GM10266 (cell line): ENCODE measurements around the gene L3MBTL4.

Experiments used
- DNase-seq: peaks from one replicate; pipeline ENCODE4 v3.0.0; 2012; ENCODE audit errors: extremely low spot score
- TF ChIP-seq, protein P1 (sequence below): IDR thresholded peaks from 2 replicates; pipeline ENCODE4 v1.5.1; 2012; ENCODE audit warnings: mild to moderate bottlenecking, low read depth; ENCODE audit not compliant: control insufficient read depth, insufficient read depth; ENCODE audit errors: missing control alignments

Gene L3MBTL4

DNA sequence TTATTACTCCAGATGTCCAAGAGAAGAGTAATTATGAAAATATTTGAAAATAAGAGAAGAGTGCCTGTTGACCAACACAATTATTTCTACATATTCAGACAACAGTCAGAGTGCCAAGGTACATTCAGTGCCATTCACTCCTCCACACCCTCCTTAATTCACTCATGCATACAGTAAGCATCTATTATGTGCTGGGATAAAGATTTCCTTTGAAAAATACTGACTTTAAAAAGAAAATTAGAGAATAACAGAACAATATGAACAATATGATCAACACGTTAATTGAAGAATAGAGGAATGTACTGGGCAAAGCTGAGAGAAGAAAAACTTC, 203.6 kb downstream of the L3MBTL4 start:
- DNase-seq = no peak
- TF ChIP-seq, protein P1, sequence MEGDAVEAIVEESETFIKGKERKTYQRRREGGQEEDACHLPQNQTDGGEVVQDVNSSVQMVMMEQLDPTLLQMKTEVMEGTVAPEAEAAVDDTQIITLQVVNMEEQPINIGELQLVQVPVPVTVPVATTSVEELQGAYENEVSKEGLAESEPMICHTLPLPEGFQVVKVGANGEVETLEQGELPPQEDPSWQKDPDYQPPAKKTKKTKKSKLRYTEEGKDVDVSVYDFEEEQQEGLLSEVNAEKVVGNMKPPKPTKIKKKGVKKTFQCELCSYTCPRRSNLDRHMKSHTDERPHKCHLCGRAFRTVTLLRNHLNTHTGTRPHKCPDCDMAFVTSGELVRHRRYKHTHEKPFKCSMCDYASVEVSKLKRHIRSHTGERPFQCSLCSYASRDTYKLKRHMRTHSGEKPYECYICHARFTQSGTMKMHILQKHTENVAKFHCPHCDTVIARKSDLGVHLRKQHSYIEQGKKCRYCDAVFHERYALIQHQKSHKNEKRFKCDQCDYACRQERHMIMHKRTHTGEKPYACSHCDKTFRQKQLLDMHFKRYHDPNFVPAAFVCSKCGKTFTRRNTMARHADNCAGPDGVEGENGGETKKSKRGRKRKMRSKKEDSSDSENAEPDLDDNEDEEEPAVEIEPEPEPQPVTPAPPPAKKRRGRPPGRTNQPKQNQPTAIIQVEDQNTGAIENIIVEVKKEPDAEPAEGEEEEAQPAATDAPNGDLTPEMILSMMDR = no peak

DNA sequence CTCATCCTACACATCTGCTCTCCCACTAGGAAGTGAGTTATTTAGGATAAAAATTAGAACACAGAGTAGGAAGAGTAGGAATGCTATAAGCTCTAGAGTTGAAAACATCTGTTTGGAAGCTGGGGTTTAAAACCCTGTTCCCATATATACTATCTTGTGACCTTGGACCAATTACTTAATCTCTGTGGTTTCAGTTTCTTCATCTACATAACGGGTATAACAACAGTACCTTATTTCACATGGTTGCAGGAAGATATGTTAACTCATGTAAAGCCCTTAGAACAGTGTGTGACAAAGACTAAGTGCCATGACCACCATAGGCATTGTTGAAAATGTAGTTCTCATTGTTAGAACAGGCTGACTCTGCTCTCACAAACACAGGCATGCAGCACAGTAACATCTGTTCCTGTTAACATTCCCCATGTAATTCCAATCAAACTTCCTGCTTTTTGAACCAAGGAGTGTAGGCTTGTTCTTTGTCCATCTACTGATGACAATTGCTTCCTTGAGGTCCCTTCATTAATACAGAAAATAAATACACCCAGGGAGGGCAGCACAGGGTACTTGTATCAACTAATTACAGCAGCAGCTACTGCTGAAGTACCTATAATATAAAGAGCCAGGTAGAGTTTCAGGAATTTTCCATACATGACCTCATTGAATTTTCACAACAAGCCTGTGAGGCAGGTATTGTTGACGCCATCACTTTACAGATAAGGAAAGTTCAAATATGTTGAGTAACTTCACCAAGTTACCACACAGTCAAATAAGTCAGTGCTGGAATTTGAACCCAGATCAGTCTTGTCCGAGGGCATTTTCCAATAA, 204.2 kb downstream of the L3MBTL4 start:
- TF ChIP-seq, protein P1 = no peak
- no peak for DNase-seq

DNA sequence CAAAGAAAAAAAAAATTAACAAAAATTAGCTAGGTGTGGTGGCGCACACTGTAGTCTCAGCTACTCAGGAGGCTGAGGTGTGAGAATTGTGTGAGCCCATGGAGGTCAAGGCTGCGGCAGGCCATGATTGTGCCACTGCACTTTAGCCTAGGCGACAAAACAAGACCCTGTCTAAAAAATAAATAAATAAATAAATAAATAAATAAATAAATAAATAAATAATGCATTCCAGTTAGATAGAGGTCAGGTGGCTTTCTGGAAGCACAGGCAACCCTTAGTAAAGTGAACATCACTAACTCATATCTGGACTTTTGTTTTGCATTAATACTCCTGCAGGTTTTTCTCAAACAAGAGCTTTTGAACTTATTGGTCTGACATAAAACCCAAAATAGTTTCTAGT, 206.8 kb downstream of the L3MBTL4 start:
- TF ChIP-seq, protein P1 = no peak
- DNase-seq = no peak

DNA sequence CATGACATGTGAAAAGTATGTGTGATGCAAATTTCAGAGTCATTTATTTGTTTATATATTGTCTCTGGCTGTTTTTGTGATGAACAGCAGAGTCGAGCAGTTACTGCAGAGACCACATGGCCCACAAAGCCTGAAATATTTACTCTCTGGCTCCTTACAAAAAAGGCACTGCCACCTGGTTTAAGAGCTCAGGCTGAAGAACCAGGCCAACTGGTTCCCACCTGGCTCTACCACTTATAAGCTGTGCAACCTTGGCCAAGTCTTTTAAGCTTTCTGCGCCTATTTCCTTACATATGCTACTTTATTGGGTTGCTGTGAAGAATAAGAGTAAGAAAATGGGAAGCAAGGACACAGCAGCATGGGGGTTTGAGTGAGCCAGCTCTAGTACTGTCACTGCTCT, 207.6 kb downstream of the L3MBTL4 start:
- TF ChIP-seq, protein P1 = no peak
- DNase-seq = no peak

DNA sequence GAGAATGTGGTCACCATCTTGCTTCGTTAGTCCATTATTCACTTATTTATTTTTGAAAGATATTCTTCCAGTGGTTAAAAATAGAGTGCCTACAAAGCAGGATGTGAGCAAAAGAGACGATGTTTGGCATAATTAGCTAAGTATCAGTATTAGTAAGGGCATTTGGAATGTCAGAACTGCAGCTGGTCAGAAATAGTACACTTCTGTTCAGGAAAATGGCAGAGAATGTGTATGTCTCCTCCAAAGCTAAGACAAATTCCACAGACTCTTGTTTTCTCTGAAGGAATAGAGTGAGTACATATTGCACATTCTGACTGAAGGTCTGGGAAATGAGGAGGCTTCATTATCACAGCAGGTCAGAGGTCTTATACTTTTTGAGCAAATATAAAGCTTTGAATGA, 209.0 kb downstream of the L3MBTL4 start:
- TF ChIP-seq, protein P1 = no peak
- DNase-seq = no peak

DNA sequence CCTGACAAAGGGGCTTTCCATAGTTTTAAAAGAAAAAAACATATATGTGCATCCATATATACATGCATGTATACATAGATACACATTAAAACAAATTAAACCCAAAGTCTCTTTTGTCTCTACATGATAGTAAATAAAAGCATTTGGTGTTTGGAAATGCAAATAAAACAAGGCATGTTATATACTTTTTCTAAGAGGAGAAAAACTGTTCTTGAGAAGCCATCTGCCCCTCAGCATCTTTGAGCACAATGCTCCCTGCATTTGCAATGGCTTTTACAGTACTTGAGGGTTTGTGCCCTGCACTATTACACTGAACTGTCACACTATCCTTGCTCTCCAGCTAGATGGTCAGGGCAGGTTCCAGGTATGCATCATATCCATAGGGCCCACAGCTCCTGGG, 210.2 kb downstream of the L3MBTL4 start:
- DNase-seq = no peak
- TF ChIP-seq, protein P1 = no peak

DNA sequence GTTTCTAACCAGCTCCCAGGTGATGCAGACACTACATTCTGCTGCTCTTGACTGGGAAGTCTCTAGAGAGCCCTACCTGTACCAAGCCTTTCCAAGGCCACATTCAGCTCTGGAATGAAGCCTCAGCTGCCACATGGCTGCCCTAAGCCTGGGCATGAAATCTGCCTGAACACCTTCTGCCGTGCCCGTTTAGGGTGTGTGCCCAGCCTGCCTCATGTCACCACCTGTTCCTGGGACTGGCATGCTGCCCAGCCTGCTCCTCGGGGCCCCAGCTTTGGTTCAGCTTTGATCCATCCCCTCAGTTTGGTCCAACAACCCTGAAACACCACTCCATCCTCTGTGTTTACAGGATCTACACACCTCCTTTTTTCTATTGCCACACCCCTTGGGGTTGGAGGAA, 210.9 kb downstream of the L3MBTL4 start:
- DNase-seq = no peak

More for the DNA sequence above, 210.9 kb downstream of the L3MBTL4 start:
- TF ChIP-seq, protein P1 = no peak
